Measurements from ENCODE around the gene CABP2.

DNA sequence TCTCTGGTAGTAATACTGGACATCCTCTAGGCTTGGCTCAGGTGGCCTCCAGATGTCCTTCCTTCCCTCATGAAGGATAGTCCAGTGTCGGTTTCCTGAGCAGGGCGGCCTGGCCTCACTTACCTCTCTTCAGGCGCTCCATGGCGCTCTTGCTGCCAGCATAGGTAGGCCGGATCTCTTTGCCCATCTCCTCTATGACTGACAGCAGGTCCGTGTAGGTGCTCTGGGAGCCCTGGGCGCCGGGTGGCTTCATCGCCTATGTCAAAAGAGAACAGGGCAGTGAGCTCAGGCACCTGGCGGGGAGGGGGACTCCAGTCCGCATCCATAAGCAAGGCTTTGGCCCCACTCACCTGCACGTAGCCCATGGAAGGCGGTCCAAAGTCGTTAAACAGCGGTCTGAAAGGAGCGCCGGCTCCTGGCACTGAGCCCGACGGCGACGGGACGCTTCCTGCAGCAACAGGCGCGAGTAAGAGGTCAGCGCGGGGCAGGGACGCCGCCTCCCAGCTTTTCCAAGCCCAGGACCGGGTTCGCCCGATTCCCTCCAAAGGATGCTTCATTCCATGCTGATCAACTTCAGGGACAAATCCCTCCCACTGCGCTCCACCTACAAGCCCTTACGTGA is 15.9 kb downstream of the CABP2 start:
- no peak for TF ChIP-seq CTCF (IDR thresholded peaks at IDR 0.05; ENCODE audit: low read depth, low read length, poor library complexity, severe bottlenecking)
- TF ChIP-seq EZH2phosphoT487 (IDR thresholded peaks at IDR 0.05; ENCODE audit: borderline replicate concordance, low read length) = no peak
